Thyroid gland (tissue), 4 donors: ENCODE measurements around the gene RNF5.

ENCODE experiments used
- CTCF ChIP-seq, 6 experiments: fragments of 200-600 bp in 3 of 6; fragments of 450-650 bp in 3 of 6; sonication (generic) in 3 of 6; IDR thresholded peaks; one replicate each; pipeline ENCODE4 v1.5.1; 2016 to 2019; ENCODE audit warnings: antibody characterized with exemption in 6 of 6, mild to moderate bottlenecking in 2 of 6, inconsistent platforms in 1 of 6, moderate library complexity in 1 of 6
- POLR2A ChIP-seq, 2 donors: fragments of 450-650 bp; IDR thresholded peaks; one replicate each; pipeline ENCODE4 v1.6.1; 2017; ENCODE audit warnings: antibody characterized with exemption in 2 of 2, mild to moderate bottlenecking in 2 of 2, moderate library complexity in 1 of 2

- TF ChIP-seq CTCF (IDR thresholded peaks at IDR 0.05) (no peak), POLR2A (IDR thresholded peaks at IDR 0.05) (no peak)
These were observed 38.1 kb downstream of the RNF5 start for GRCh38 chr6:32216285-32216684.
